Adipocyte (in vitro differentiated cells): ENCODE results near the gene VPS37C.
"Not testable (repeated sequence)": the region's sequence is repeated elsewhere in the genome, so short reads cannot be mapped to it uniquely, and the experiment has no call there.

ENCODE experiments used
- DNase-seq: peaks from one replicate; pipeline ENCODE4 v3.0.0-alpha.2; 2015; ENCODE audit warnings: low read depth
- H3K27me3 ChIP-seq: replicated peaks from 2 replicates; pipeline ENCODE4 v1.7.0; 2013; ENCODE audit warnings: mild to moderate bottlenecking, low read length, moderate library complexity; ENCODE audit not compliant: control insufficient read depth, insufficient read depth
- H3K36me3 ChIP-seq: 2 replicates; pipeline ENCODE4 v1.7.0; 2013; ENCODE audit warnings: low read length, mild to moderate bottlenecking, moderate library complexity; ENCODE audit not compliant: control insufficient read depth, insufficient read depth, severe bottlenecking
- H3K4me1 ChIP-seq: 2 replicates; pipeline ENCODE4 v1.7.0; 2013; ENCODE audit warnings: mild to moderate bottlenecking, low read length, moderate library complexity; ENCODE audit not compliant: control insufficient read depth, insufficient read depth
- H3K4me3 ChIP-seq: 2 replicates; pipeline ENCODE4 v1.7.0; 2013; ENCODE audit warnings: mild to moderate bottlenecking, low read length, moderate library complexity
- H3K9ac ChIP-seq: 2 replicates; pipeline ENCODE4 v1.7.0; 2013; ENCODE audit warnings: mild to moderate bottlenecking, low read length, moderate library complexity
- H3K9me3 ChIP-seq: 2 replicates; pipeline ENCODE4 v1.7.0; 2013; ENCODE audit warnings: mild to moderate bottlenecking, low read length, moderate library complexity; ENCODE audit not compliant: control insufficient read depth

The VPS37C gene

GRCh38 chr11:61174273-61174672 lies 13.0 kb upstream of the VPS37C start:
- Histone ChIP-seq H3K4me1 (no peaks in the 10 kb centered on the region), H3K9ac (no peak overlapping the region), H3K36me3 (no peaks in the 10 kb centered on the region), H3K27me3 (peaks cover 64% of the 10 kb centered on the region), H3K4me3 (no peak overlapping the region), H3K9me3 (no peaks in the 10 kb centered on the region)
- DNase-seq: no peak

- H3K9ac ChIP-seq: no peak overlapping the region
- H3K4me3 ChIP-seq: no peak overlapping the region
- H3K36me3 ChIP-seq: no peaks in the 10 kb centered on the region
- peak; percentile 33 for DNase-seq
- H3K27me3 ChIP-seq: peaks cover 70% of the 10 kb centered on the region
- H3K4me1 ChIP-seq: no peaks in the 10 kb centered on the region
- peaks cover 4% of the 10 kb centered on the region for H3K9me3 ChIP-seq
Observed at GRCh38 chr11:61173456-61173855, 12.2 kb upstream of the VPS37C start.

- DNase-seq: no peak
- H3K9me3 ChIP-seq: peaks cover 4% of the 10 kb centered on the region
- H3K9ac ChIP-seq: no peak overlapping the region
- no peak overlapping the region for H3K4me3 ChIP-seq
- peaks cover 70% of the 10 kb centered on the region for H3K27me3 ChIP-seq
- no peaks in the 10 kb centered on the region for H3K36me3 ChIP-seq
- H3K4me1 ChIP-seq: no peaks in the 10 kb centered on the region
Observed at GRCh38 chr11:61172888-61173287, 11.7 kb upstream of the VPS37C start.

GRCh38 chr11:61172356-61172755 lies 11.1 kb upstream of the VPS37C start:
- Histone ChIP-seq H3K4me1 (no peaks in the 10 kb centered on the region), H3K36me3 (no peaks in the 10 kb centered on the region), H3K4me3 (no peak overlapping the region), H3K9ac (no peak overlapping the region), H3K27me3 (peaks cover 70% of the 10 kb centered on the region), H3K9me3 (peaks cover 4% of the 10 kb centered on the region)
- DNase-seq: no peak

- Histone ChIP-seq H3K9me3 (peaks cover 4% of the 10 kb centered on the region), H3K36me3 (no peaks in the 10 kb centered on the region), H3K27me3 (peaks cover 70% of the 10 kb centered on the region), H3K9ac (no peak overlapping the region), H3K4me1 (no peaks in the 10 kb centered on the region), H3K4me3 (no peak overlapping the region)
- DNase-seq: no peak
Observed at GRCh38 chr11:61171907-61172306, 10.7 kb upstream of the VPS37C start.

- Histone ChIP-seq H3K9me3 (peaks cover 4% of the 10 kb centered on the region), H3K4me1 (no peaks in the 10 kb centered on the region), H3K27me3 (peaks cover 61% of the 10 kb centered on the region), H3K9ac (no peak overlapping the region), H3K36me3 (no peaks in the 10 kb centered on the region), H3K4me3 (no peak overlapping the region)
- DNase-seq: no peak
Observed at GRCh38 chr11:61170566-61170965, 9.3 kb upstream of the VPS37C start.

GRCh38 chr11:61168800-61169199 lies 7.6 kb upstream of the VPS37C start:
- no peaks in the 10 kb centered on the region for H3K4me1 ChIP-seq
- no peak overlapping the region for H3K4me3 ChIP-seq
- no peak for DNase-seq
- H3K36me3 ChIP-seq: no peaks in the 10 kb centered on the region
- H3K9me3 ChIP-seq: peaks cover 4% of the 10 kb centered on the region
- H3K9ac ChIP-seq: no peak overlapping the region
- H3K27me3 ChIP-seq: peaks cover 50% of the 10 kb centered on the region

GRCh38 chr11:61168042-61168688 lies 6.9 kb upstream of the VPS37C start:
- Histone ChIP-seq H3K9me3 (peaks cover 4% of the 10 kb centered on the region), H3K9ac (no peak overlapping the region), H3K4me1 (no peaks in the 10 kb centered on the region), H3K36me3 (no peaks in the 10 kb centered on the region), H3K4me3 (no peak overlapping the region), H3K27me3 (peaks cover 44% of the 10 kb centered on the region)
- DNase-seq: no peak

GRCh38 chr11:61166331-61166730 lies 5.1 kb upstream of the VPS37C start:
- H3K4me3 ChIP-seq, H3K4me1 ChIP-seq, H3K36me3 ChIP-seq, DNase-seq, H3K9me3 ChIP-seq, H3K9ac ChIP-seq: not testable (repeated sequence)
- peaks cover 27% of the 10 kb centered on the region for H3K27me3 ChIP-seq

GRCh38 chr11:61165785-61166184 lies 4.6 kb upstream of the VPS37C start:
- not testable (repeated sequence) for H3K36me3 ChIP-seq, H3K9ac ChIP-seq, H3K9me3 ChIP-seq, H3K4me3 ChIP-seq, DNase-seq
- Histone ChIP-seq H3K27me3 (peaks cover 25% of the 10 kb centered on the region), H3K4me1 (peaks cover 10% of the 10 kb centered on the region)

- H3K27me3 ChIP-seq: peaks cover 16% of the 10 kb centered on the region
- peaks cover 20% of the 10 kb centered on the region for H3K4me1 ChIP-seq
- H3K9ac ChIP-seq: no peak overlapping the region
- H3K9me3 ChIP-seq: peaks cover 4% of the 10 kb centered on the region
- no peak for DNase-seq
- H3K4me3 ChIP-seq: no peak overlapping the region
- no peaks in the 10 kb centered on the region for H3K36me3 ChIP-seq
Observed at GRCh38 chr11:61164606-61165424, 3.6 kb upstream of the VPS37C start.
